ENCODE results near the gene AGBL2. TPM values are rescaled to one million over a fixed set of nuclear protein-coding genes. Genes with fewer than 3 reads are reported as not detected.

The AGBL2 gene
- total and polyA plus RNA-seq, 2 donors from 2014 or later, result 2.1 to 5.6 TPM

DNA sequence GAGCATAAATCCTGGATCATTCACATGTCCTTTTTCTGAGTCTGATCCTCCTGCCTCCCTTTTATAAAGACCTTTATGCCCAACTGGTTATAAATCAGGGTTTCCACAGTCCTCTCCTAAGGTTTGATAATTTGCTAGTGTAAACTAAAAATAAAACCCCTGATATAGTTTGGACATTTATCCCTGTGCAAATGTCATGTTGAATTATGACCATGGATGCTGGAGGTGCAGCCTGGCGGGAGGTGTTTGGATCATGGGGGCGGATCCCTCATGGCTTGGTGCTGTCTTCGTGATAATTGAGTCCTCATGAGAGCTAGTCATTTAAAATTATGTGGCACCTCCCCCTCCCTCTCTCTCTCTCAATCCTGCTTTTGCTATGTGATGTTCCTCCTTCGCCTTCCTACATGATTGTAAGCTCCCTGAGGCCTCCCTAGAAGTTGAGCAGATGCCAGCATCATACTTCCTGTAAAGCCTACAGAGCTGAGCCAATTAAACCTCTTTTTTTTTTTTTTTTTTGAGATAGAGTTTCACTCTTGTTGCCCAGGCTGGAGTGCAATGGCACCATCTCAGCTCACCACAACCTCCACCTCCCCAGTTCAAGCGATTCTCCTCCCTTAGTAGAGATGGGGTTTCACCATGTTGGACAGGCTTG lies 63.2 kb downstream of the AGBL2 start:
- TF ChIP-seq, protein P1, sequence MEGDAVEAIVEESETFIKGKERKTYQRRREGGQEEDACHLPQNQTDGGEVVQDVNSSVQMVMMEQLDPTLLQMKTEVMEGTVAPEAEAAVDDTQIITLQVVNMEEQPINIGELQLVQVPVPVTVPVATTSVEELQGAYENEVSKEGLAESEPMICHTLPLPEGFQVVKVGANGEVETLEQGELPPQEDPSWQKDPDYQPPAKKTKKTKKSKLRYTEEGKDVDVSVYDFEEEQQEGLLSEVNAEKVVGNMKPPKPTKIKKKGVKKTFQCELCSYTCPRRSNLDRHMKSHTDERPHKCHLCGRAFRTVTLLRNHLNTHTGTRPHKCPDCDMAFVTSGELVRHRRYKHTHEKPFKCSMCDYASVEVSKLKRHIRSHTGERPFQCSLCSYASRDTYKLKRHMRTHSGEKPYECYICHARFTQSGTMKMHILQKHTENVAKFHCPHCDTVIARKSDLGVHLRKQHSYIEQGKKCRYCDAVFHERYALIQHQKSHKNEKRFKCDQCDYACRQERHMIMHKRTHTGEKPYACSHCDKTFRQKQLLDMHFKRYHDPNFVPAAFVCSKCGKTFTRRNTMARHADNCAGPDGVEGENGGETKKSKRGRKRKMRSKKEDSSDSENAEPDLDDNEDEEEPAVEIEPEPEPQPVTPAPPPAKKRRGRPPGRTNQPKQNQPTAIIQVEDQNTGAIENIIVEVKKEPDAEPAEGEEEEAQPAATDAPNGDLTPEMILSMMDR (IDR thresholded peaks at IDR 0.05; ENCODE audit: borderline replicate concordance, extremely low read depth, insufficient read depth), result no peak
- no peak overlapping the region for H3K27ac ChIP-seq (ENCODE audit: low read depth in 2 of 2, low read length in 2 of 2)
- H3K4me1 ChIP-seq (ENCODE audit: control insufficient read depth in 2 of 3, insufficient read depth in 2 of 3, low read depth in 1 of 3, low read length in 3 of 3), result no peaks in the 10 kb centered on the region
- no peaks in the 10 kb centered on the region for H3K36me3 ChIP-seq (ENCODE audit: control insufficient read depth in 2 of 3, insufficient read depth in 3 of 3, low read length in 3 of 3)
- FAIRE-seq (no peak), DNase-seq (no peak)
- H3K27me3 ChIP-seq (ENCODE audit: control insufficient read depth, insufficient read depth, low read length), result no peaks in the 10 kb centered on the region
- no peak overlapping the region for H3K4me3 ChIP-seq (ENCODE audit: low read length in 3 of 3)
- H3K9me3 ChIP-seq (ENCODE audit: control insufficient read depth in 2 of 3, insufficient read depth in 1 of 3, low read length in 3 of 3), result no peaks in the 10 kb centered on the region
- intact Hi-C loops (cut with DNase I), result no loop called here
- no peak overlapping the region for H3K9ac ChIP-seq (ENCODE audit: low read length in 3 of 3)

DNA sequence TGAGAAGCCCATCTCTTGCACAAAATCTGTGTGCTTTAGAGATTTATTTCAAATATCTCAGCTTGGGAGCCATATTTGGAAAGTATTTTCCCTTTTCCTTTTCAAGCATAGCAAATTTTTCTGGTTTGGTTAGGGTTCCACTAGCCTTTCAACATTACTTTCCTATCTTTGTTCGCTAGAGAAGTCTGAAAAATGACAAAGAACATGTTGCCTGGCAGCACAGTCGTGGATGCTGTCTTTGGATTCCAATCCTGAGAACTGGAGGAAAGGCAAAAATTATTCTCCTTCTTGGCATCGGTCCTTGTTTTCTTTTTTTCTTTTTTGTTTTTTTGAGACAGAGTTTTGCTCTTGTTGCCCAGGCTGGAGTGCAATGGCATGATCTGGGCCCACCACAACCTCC lies 65.9 kb downstream of the AGBL2 start:
- Histone ChIP-seq H3K4me3 (ENCODE audit: low read length in 3 of 3) (no peak overlapping the region), H3K27me3 (ENCODE audit: control insufficient read depth, insufficient read depth, low read length) (no peaks in the 10 kb centered on the region), H3K4me1 (ENCODE audit: control insufficient read depth in 2 of 3, insufficient read depth in 2 of 3, low read depth in 1 of 3, low read length in 3 of 3) (no peaks in the 10 kb centered on the region), H3K27ac (ENCODE audit: low read depth in 2 of 2, low read length in 2 of 2) (no peak overlapping the region), H3K9ac (ENCODE audit: low read length in 3 of 3) (no peak overlapping the region), H3K36me3 (ENCODE audit: control insufficient read depth in 2 of 3, insufficient read depth in 3 of 3, low read length in 3 of 3) (no peaks in the 10 kb centered on the region), H3K9me3 (ENCODE audit: control insufficient read depth in 2 of 3, insufficient read depth in 1 of 3, low read length in 3 of 3) (no peaks in the 10 kb centered on the region)
- FAIRE-seq (no peak), DNase-seq (no peak)
- intact Hi-C loops (cut with DNase I), result no loop called here
- TF ChIP-seq, protein P1 (IDR thresholded peaks at IDR 0.05; ENCODE audit: borderline replicate concordance, extremely low read depth, insufficient read depth), result no peak

DNA sequence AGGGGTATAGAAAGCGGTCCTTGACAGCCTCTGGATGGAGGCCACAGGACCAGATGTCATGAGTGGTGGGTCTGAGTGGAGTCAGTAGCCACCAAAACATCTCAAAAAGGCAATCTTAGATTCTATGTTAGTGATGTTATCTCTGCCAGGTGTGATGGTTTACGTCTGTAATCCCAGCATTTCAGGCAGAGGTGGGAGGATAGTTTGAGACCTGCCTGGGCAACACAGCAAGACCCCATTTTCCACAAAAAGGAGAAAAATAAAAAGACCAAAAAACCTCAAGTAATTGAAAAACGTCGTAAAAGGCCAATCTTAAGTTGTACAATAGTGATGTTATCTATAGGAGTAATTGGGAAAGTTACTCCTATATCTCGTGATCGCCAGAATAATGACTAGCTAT lies 69.2 kb downstream of the AGBL2 start:
- FAIRE-seq, result no peak

More for the DNA sequence above, 69.2 kb downstream of the AGBL2 start:
- H3K27me3 ChIP-seq (ENCODE audit: control insufficient read depth, insufficient read depth, low read length), result no peaks in the 10 kb centered on the region
- DNase-seq, result no peak
- TF ChIP-seq, protein P1 (IDR thresholded peaks at IDR 0.05; ENCODE audit: borderline replicate concordance, extremely low read depth, insufficient read depth), result no peak
- no peaks in the 10 kb centered on the region for H3K9me3 ChIP-seq (ENCODE audit: control insufficient read depth in 2 of 3, insufficient read depth in 1 of 3, low read length in 3 of 3)
- H3K9ac ChIP-seq (ENCODE audit: low read length in 3 of 3), result no peak overlapping the region
- peaks cover 0 to 3% (median 3%) of the 10 kb centered on the region in 3 donors for H3K4me1 ChIP-seq (ENCODE audit: control insufficient read depth in 2 of 3, insufficient read depth in 2 of 3, low read depth in 1 of 3, low read length in 3 of 3)
- intact Hi-C loops (cut with DNase I), result no loop called here
- no peaks in the 10 kb centered on the region for H3K36me3 ChIP-seq (ENCODE audit: control insufficient read depth in 2 of 3, insufficient read depth in 3 of 3, low read length in 3 of 3)
- H3K4me3 ChIP-seq (ENCODE audit: low read length in 3 of 3), result no peak overlapping the region
- no peak overlapping the region for H3K27ac ChIP-seq (ENCODE audit: low read depth in 2 of 2, low read length in 2 of 2)
